WTC11 (cell line): ENCODE results near the gene GRIFIN. TPM values are rescaled to one million over a fixed set of nuclear protein-coding genes. Genes with fewer than 3 reads are reported as not detected.

Experiments
- ATAC-seq: fragments of 200-7000 bp; cut with Tn5 transposase; 2 replicates; pipeline ENCODE4 v1.10.0; 2021; ENCODE audit warnings: mild to moderate bottlenecking, moderate library complexity
- CTCF ChIA-PET: fragments of 300-600 bp; sonication (Branson Sonifier 250); formaldehyde crosslinking; loops from one replicate; lab custom pipeline; 2021; ENCODE audit warnings: antibody characterized with exemption; lab: Charles Lee
- POLR2A ChIA-PET: fragments of 350-600 bp; sonication (Branson Sonifier 250); formaldehyde crosslinking; loops from one replicate; lab custom pipeline; 2021; ENCODE audit warnings: antibody characterized with exemption; lab: Charles Lee
- DNase-seq: peaks from one replicate; pipeline ENCODE4 v3.0.0; 2021; ENCODE audit warnings: low spot score
- H3K27ac Mint-ChIP-seq: 2 replicates; pipeline ENCODE4 v1.8.0; 2021; ENCODE audit warnings: mixed read lengths
- H3K27me3 Mint-ChIP-seq: 2 replicates; pipeline ENCODE4 v1.8.0; 2021; ENCODE audit warnings: low read depth, mild to moderate bottlenecking, moderate library complexity, mixed read lengths
- H3K36me3 Mint-ChIP-seq: 2 replicates; pipeline ENCODE4 v1.8.0; 2021; ENCODE audit warnings: mixed read lengths
- H3K4me1 Mint-ChIP-seq: 2 replicates; pipeline ENCODE4 v1.8.0; 2022; ENCODE audit warnings: mixed read lengths
- H3K4me3 Mint-ChIP-seq: 2 replicates; pipeline ENCODE4 v1.8.0; 2021; ENCODE audit warnings: mild to moderate bottlenecking, moderate library complexity, mixed read lengths
- H3K9me3 Mint-ChIP-seq: 2 replicates; pipeline ENCODE4 v1.8.0; 2021; ENCODE audit warnings: mixed read lengths
- EMX1 ChIP-seq: fragments of 250-450 bp; sonication (Bioruptor Pico); IDR thresholded peaks from 2 replicates; pipeline ENCODE4 v1.8.0; 2021; ENCODE audit warnings: mild to moderate bottlenecking
- ETV6 ChIP-seq: sonication (generic); formaldehyde crosslinking; IDR thresholded peaks from 2 replicates; pipeline ENCODE4 v1.8.1; 2022; ENCODE audit warnings: mild to moderate bottlenecking, missing genetic modification reagents
- GRHL2 ChIP-seq: fragments of 250-450 bp; sonication (Bioruptor Pico); IDR thresholded peaks from 2 replicates; pipeline ENCODE4 v1.8.0; 2022; ENCODE audit warnings: mild to moderate bottlenecking, moderate library complexity; ENCODE audit not compliant: insufficient replicate concordance, severe bottlenecking
- IRF2 ChIP-seq: sonication (generic); formaldehyde crosslinking; IDR thresholded peaks from 2 replicates; pipeline ENCODE4 v1.8.0; 2022; ENCODE audit warnings: low read depth, missing genetic modification reagents, borderline replicate concordance
- MXD4 ChIP-seq: fragments of 250-450 bp; sonication (Bioruptor Pico); IDR thresholded peaks from 2 replicates; pipeline ENCODE4 v1.8.0; 2021; ENCODE audit warnings: mild to moderate bottlenecking, moderate library complexity, borderline replicate concordance
- NR3C1 ChIP-seq: sonication (generic); formaldehyde crosslinking; conservative IDR thresholded peaks from 2 replicates; pipeline ENCODE4 v1.8.1; 2023; ENCODE audit warnings: low read depth, mild to moderate bottlenecking, missing genetic modification reagents
- SMAD4 ChIP-seq: sonication (generic); formaldehyde crosslinking; IDR thresholded peaks from 2 replicates; pipeline ENCODE4 v1.8.0; 2022; ENCODE audit warnings: mild to moderate bottlenecking, missing genetic modification reagents
- TEAD1 ChIP-seq: sonication (generic); formaldehyde crosslinking; IDR thresholded peaks from 2 replicates; pipeline ENCODE4 v1.8.0; 2022; ENCODE audit warnings: mild to moderate bottlenecking, missing genetic modification reagents
- TP53 ChIP-seq: sonication (generic); formaldehyde crosslinking; IDR thresholded peaks from 2 replicates; pipeline ENCODE4 v1.8.1; 2023; ENCODE audit warnings: mild to moderate bottlenecking, missing genetic modification reagents
- ZNF232 ChIP-seq: sonication (generic); formaldehyde crosslinking; IDR thresholded peaks from 2 replicates; pipeline ENCODE4 v1.8.0; 2022; ENCODE audit warnings: mild to moderate bottlenecking, missing genetic modification reagents
- ZNF263 ChIP-seq: sonication (generic); formaldehyde crosslinking; IDR thresholded peaks from 2 replicates; pipeline ENCODE4 v1.8.1; 2022; ENCODE audit warnings: low read depth, mild to moderate bottlenecking, moderate library complexity, missing genetic modification reagents
- ZNF416 ChIP-seq: fragments of 250-450 bp; sonication (Bioruptor Pico); IDR thresholded peaks from 2 replicates; pipeline ENCODE4 v1.9.0; 2021; ENCODE audit warnings: mild to moderate bottlenecking, inconsistent platforms
- ZNF423 ChIP-seq: fragments of 250-450 bp; sonication (Bioruptor Pico); IDR thresholded peaks from 2 replicates; pipeline ENCODE4 v2.1.2; 2022; ENCODE audit warnings: mild to moderate bottlenecking, moderate library complexity
- total RNA-seq: library from RNA; stranded (reverse); gene quantifications from 3 replicates; pipeline ENCODE4 v1.2.3, GENCODE V29; 2021
- TF ChIP-seq, protein P1 (sequence below): sonication (generic); formaldehyde crosslinking; IDR thresholded peaks from 2 replicates; pipeline ENCODE4 v1.8.1; 2023; ENCODE audit warnings: mild to moderate bottlenecking, missing genetic modification reagents, moderate library complexity
- TF ChIP-seq, protein P2 (sequence below): fragments of 200-600 bp; IDR thresholded peaks from 2 replicates; pipeline ENCODE4 v1.8.0; 2022; ENCODE audit warnings: antibody characterized with exemption
- TF ChIP-seq, protein P3 (sequence below): sonication (generic); formaldehyde crosslinking; IDR thresholded peaks from 2 replicates; pipeline ENCODE4 v1.8.1; 2022; ENCODE audit warnings: mild to moderate bottlenecking, missing genetic modification reagents, moderate library complexity, borderline replicate concordance
- TF ChIP-seq, protein P4 (sequence below): sonication (generic); formaldehyde crosslinking; IDR thresholded peaks from 2 replicates; pipeline ENCODE4 v1.8.1; 2023; ENCODE audit warnings: mild to moderate bottlenecking, moderate library complexity, missing genetic modification reagents
- TF ChIP-seq, protein P5 (sequence below): sonication (generic); formaldehyde crosslinking; IDR thresholded peaks from 2 replicates; pipeline ENCODE4 v1.8.1; 2022; ENCODE audit warnings: missing genetic modification reagents, borderline replicate concordance
- TF ChIP-seq, protein P6 (sequence below): sonication (generic); formaldehyde crosslinking; IDR thresholded peaks from 2 replicates; pipeline ENCODE4 v1.8.1; 2022; ENCODE audit warnings: low read depth, mild to moderate bottlenecking, moderate library complexity, missing genetic modification reagents, borderline replicate concordance
- TF ChIP-seq, protein P7 (sequence below): sonication (generic); formaldehyde crosslinking; IDR thresholded peaks from 2 replicates; pipeline ENCODE4 v1.8.0; 2022; ENCODE audit warnings: missing genetic modification reagents
- TF ChIP-seq, protein P8 (sequence below): sonication (generic); formaldehyde crosslinking; IDR thresholded peaks from 2 replicates; pipeline ENCODE4 v1.8.0; 2022; ENCODE audit warnings: mild to moderate bottlenecking, missing genetic modification reagents

Gene GRIFIN
- total RNA-seq, 1 experiment from 2014 or later: not detected

DNA sequence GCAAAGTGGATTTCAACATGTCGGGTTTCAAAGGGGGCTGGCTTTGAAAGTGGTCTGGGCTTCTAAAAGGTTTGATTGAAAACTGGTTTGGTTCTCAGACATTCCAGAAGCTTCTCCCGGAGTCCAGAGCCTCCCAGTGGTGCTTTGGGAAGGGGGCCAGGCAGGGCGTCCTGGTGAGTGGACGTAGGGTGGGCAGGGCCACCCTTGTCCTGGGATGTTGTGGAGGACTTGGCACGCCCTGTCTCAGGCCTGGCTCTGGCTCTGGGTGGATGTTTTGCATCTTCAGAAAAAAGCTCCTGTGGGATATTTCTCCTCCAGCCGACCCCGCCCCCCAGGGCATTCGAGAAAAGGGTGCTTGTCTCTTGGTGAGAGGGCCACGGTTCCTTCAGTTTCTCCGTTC is 31.2 kb downstream of the GRIFIN start:
- no peaks in the 10 kb centered on the region for H3K27me3 Mint-ChIP-seq
- no peak for DNase-seq
- POLR2A ChIA-PET: no interaction called here
- H3K4me1 Mint-ChIP-seq: no peaks in the 10 kb centered on the region
- H3K27ac Mint-ChIP-seq: peak overlapping the region; percentile 49
- H3K4me3 Mint-ChIP-seq: no peak overlapping the region
- peaks cover 3% of the 10 kb centered on the region; the same call in 1 of the 2 replicates for H3K9me3 Mint-ChIP-seq
- CTCF ChIA-PET: interaction anchor here (1.2 to 1.6 kb wide), 2 partner anchors 13 to 23 kb away, joined by 3 to 5 read pairs; no protein-coding TSS in a partner anchor
- no peak for ATAC-seq
- TF ChIP-seq ZNF423 (CRISPR knock-in tag): no peak
- TF ChIP-seq, protein P1, sequence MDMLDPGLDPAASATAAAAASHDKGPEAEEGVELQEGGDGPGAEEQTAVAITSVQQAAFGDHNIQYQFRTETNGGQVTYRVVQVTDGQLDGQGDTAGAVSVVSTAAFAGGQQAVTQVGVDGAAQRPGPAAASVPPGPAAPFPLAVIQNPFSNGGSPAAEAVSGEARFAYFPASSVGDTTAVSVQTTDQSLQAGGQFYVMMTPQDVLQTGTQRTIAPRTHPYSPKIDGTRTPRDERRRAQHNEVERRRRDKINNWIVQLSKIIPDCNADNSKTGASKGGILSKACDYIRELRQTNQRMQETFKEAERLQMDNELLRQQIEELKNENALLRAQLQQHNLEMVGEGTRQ (CRISPR knock-in tag): no peak
- no peak for TF ChIP-seq EMX1 (CRISPR knock-in tag)
- TF ChIP-seq, protein P2, sequence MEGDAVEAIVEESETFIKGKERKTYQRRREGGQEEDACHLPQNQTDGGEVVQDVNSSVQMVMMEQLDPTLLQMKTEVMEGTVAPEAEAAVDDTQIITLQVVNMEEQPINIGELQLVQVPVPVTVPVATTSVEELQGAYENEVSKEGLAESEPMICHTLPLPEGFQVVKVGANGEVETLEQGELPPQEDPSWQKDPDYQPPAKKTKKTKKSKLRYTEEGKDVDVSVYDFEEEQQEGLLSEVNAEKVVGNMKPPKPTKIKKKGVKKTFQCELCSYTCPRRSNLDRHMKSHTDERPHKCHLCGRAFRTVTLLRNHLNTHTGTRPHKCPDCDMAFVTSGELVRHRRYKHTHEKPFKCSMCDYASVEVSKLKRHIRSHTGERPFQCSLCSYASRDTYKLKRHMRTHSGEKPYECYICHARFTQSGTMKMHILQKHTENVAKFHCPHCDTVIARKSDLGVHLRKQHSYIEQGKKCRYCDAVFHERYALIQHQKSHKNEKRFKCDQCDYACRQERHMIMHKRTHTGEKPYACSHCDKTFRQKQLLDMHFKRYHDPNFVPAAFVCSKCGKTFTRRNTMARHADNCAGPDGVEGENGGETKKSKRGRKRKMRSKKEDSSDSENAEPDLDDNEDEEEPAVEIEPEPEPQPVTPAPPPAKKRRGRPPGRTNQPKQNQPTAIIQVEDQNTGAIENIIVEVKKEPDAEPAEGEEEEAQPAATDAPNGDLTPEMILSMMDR: no peak
- TF ChIP-seq TEAD1 (CRISPR knock-in tag): no peak
- TF ChIP-seq ZNF232 (CRISPR knock-in tag): no peak
- TF ChIP-seq, protein P3, sequence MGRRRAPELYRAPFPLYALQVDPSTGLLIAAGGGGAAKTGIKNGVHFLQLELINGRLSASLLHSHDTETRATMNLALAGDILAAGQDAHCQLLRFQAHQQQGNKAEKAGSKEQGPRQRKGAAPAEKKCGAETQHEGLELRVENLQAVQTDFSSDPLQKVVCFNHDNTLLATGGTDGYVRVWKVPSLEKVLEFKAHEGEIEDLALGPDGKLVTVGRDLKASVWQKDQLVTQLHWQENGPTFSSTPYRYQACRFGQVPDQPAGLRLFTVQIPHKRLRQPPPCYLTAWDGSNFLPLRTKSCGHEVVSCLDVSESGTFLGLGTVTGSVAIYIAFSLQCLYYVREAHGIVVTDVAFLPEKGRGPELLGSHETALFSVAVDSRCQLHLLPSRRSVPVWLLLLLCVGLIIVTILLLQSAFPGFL (CRISPR knock-in tag): no peak
- TF ChIP-seq TP53 (CRISPR knock-in tag): no peak
- TF ChIP-seq, all 79 proteins: peak for 0
- peaks cover 5% of the 10 kb centered on the region for H3K36me3 Mint-ChIP-seq

DNA sequence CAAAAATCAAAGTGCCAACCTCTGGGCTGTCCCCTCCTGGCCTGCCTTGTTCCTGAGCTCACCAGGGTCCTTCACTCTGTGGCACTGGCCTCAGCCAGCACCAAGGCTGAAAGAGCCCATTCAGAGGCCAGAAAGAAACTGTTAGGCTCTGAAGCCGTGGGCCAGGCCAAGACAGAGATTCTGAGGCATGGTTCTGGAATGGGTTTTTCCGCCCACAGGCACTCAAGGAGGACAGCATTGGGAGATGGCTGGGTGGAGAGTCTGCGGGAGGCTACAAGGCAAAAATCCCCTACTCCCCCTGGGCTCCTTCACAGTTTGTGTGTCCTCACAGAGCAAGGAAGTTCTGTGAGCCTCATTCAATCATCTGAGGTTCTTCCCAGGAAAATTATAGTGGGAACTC is 31.7 kb downstream of the GRIFIN start:
- Mint-ChIP-seq H3K9me3 (peaks cover 3% of the 10 kb centered on the region; the same call in 1 of the 2 replicates), H3K27me3 (no peaks in the 10 kb centered on the region), H3K4me3 (no peak overlapping the region), H3K36me3 (peaks cover 5% of the 10 kb centered on the region), H3K27ac (no peak overlapping the region; the same call in 1 of the 2 replicates), H3K4me1 (no peaks in the 10 kb centered on the region)
- ATAC-seq: no peak
- no peak for DNase-seq
- CTCF ChIA-PET: interaction anchor here (1.2 to 1.6 kb wide), 2 partner anchors 13 to 24 kb away, joined by 3 to 5 read pairs; no protein-coding TSS in a partner anchor
- POLR2A ChIA-PET: no interaction called here
- TF ChIP-seq TP53 (CRISPR knock-in tag) (no peak), NR3C1 (no peak), GRHL2 (no peak), ETV6 (CRISPR knock-in tag) (no peak), ZNF416 (CRISPR knock-in tag) (no peak), SMAD4 (CRISPR knock-in tag) (no peak), ZNF263 (CRISPR knock-in tag) (no peak), MXD4 (CRISPR knock-in tag) (no peak), IRF2 (no peak)
- TF ChIP-seq, protein P4, sequence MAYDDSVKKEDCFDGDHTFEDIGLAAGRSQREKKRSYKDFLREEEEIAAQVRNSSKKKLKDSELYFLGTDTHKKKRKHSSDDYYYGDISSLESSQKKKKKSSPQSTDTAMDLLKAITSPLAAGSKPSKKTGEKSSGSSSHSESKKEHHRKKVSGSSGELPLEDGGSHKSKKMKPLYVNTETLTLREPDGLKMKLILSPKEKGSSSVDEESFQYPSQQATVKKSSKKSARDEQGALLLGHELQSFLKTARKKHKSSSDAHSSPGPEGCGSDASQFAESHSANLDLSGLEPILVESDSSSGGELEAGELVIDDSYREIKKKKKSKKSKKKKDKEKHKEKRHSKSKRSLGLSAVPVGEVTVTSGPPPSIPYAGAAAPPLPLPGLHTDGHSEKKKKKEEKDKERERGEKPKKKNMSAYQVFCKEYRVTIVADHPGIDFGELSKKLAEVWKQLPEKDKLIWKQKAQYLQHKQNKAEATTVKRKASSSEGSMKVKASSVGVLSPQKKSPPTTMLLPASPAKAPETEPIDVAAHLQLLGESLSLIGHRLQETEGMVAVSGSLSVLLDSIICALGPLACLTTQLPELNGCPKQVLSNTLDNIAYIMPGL (CRISPR knock-in tag): no peak
- TF ChIP-seq, protein P5, sequence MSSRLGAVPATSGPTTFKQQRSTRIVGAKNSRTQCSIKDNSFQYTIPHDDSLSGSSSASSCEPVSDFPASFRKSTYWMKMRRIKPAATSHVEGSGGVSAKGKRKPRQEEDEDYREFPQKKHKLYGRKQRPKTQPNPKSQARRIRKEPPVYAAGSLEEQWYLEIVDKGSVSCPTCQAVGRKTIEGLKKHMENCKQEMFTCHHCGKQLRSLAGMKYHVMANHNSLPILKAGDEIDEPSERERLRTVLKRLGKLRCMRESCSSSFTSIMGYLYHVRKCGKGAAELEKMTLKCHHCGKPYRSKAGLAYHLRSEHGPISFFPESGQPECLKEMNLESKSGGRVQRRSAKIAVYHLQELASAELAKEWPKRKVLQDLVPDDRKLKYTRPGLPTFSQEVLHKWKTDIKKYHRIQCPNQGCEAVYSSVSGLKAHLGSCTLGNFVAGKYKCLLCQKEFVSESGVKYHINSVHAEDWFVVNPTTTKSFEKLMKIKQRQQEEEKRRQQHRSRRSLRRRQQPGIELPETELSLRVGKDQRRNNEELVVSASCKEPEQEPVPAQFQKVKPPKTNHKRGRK: no peak
- TF ChIP-seq, protein P6, sequence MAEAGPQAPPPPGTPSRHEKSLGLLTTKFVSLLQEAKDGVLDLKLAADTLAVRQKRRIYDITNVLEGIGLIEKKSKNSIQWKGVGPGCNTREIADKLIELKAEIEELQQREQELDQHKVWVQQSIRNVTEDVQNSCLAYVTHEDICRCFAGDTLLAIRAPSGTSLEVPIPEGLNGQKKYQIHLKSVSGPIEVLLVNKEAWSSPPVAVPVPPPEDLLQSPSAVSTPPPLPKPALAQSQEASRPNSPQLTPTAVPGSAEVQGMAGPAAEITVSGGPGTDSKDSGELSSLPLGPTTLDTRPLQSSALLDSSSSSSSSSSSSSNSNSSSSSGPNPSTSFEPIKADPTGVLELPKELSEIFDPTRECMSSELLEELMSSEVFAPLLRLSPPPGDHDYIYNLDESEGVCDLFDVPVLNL (CRISPR knock-in tag): no peak
- TF ChIP-seq, protein P7, sequence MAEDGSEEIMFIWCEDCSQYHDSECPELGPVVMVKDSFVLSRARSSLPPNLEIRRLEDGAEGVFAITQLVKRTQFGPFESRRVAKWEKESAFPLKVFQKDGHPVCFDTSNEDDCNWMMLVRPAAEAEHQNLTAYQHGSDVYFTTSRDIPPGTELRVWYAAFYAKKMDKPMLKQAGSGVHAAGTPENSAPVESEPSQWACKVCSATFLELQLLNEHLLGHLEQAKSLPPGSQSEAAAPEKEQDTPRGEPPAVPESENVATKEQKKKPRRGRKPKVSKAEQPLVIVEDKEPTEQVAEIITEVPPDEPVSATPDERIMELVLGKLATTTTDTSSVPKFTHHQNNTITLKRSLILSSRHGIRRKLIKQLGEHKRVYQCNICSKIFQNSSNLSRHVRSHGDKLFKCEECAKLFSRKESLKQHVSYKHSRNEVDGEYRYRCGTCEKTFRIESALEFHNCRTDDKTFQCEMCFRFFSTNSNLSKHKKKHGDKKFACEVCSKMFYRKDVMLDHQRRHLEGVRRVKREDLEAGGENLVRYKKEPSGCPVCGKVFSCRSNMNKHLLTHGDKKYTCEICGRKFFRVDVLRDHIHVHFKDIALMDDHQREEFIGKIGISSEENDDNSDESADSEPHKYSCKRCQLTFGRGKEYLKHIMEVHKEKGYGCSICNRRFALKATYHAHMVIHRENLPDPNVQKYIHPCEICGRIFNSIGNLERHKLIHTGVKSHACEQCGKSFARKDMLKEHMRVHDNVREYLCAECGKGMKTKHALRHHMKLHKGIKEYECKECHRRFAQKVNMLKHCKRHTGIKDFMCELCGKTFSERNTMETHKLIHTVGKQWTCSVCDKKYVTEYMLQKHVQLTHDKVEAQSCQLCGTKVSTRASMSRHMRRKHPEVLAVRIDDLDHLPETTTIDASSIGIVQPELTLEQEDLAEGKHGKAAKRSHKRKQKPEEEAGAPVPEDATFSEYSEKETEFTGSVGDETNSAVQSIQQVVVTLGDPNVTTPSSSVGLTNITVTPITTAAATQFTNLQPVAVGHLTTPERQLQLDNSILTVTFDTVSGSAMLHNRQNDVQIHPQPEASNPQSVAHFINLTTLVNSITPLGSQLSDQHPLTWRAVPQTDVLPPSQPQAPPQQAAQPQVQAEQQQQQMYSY (CRISPR knock-in tag): no peak
- TF ChIP-seq, protein P8, sequence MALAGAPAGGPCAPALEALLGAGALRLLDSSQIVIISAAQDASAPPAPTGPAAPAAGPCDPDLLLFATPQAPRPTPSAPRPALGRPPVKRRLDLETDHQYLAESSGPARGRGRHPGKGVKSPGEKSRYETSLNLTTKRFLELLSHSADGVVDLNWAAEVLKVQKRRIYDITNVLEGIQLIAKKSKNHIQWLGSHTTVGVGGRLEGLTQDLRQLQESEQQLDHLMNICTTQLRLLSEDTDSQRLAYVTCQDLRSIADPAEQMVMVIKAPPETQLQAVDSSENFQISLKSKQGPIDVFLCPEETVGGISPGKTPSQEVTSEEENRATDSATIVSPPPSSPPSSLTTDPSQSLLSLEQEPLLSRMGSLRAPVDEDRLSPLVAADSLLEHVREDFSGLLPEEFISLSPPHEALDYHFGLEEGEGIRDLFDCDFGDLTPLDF (CRISPR knock-in tag): no peak
